T-helper 9 cell (primary cell): Measurements from ENCODE around the gene AGAP1.

ENCODE experiments used
- DNase-seq: peaks from one replicate; pipeline ENCODE4 v3.0.0-alpha.2; 2020
- total RNA-seq, 2 donors: gene quantifications; one replicate each; lab custom pipeline; 2026; lab: John Stamatoyannopoulos, UW

AGAP1 gene
- 5.9 to 29.7 reads per million in 2 donors for total RNA-seq

DNA sequence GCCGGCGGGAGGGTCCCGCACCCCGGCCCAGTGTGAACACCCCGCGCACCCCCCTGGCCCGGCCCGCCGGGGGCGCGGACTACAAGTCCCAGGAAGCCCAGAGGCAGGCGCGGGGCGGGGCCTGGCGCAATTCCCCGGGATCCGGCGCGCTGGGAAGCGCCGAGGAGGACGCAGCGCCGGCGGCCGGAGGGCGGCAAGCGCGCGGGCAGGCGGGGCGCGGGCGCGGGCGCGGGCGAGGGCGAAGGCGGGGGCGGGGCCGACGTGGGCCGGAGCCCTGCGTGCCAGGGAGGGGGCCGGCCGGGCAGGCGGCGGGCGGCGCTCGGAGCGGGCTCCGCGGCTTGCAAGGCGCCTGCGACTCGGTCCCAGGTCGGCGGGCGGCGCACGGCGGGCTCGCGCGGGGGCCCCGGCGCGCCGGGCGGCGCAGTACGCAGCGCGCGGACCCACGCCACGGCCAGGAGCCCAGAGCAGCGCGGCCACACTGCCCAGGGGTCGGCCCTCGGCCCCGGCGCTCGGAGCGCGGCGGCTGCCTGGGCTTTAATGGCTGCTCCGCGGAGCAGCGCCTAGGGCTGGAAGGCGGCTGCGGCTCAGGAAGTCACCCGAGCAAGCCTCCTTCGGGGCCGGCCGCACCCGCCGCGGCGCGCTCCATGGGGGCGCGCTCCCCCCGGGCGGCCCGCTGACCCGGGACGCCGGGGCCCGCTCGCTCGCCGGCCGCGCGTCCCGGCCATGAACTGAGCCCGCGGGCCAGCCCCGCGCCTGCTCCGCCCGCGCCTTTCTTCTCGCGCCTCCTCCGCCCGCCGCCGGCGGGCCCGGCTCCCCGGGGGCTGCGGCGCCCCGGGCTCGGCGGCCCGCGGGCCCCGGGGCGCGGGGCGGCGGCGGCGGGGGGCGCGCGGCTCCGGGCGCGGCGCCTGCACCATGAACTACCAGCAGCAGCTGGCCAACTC, at the start of gene AGAP1:
Gene AGAP1, plus strand, starts transcription at position 269 of the 941 bp plus-strand sequence.
- no peak for DNase-seq

DNA sequence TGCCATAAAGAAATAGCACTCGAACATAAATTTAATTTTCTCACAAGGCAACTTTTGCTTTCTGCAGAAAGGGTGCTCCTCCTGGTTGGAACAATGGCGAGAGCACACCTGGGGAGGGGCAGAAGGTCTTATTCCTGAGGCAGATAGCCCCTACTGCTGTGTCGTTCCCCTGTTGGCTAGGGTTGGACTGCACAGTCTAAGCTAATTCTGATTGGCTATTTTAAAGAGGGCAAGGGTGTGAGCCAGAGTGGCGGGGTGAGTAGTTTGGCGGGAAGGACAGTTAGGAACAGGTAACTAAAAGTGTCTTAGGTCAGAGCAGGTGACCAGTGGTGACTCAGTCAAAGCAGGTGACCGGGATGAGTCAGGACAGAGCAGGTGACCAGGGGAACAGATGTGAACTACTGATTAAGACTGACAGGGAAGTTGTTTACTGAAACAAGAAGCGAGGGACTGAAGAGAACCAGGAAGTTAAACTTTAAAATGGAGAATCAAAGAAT, 49.7 kb upstream of the AGAP1 start:
- no peak for DNase-seq

DNA sequence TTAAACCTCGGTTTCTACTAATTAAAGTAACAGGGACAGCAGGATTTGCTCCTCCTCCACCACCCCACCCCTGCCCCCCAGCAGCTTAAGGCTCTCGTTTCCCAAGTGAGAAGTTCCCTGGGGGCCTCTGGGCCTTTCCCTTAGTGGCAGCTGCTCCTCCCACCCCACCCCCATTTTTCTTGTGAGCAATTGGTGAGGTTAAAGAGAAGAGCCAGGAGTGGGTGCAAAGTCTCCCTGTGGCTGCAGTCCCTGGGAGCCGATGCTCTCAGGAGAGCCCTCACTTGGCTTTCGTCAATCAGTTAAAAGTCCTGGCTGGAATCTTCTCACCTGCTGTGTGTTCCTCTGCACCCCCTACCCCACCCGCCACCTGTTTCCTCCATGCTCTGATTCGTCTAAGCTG, 48.7 kb upstream of the AGAP1 start:
- no peak for DNase-seq

DNA sequence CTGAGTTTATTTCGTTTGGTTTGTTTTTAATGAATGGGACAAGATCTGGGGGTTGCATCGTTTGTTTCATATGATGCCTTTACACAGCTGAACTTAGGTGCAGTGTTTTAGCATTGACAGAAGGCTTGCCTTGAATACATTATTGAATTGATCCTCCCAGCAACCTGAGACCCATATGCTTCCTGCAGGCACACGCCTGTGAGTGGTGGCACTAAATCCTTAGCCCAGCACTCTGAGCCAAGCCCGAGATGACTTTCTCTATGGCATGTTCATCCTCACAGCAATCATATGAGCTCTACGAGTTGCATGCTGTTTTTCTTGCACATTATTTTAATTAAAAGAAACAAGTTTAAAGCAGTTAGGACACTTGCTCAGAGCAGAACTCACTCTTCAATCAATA, 47.8 kb upstream of the AGAP1 start:
- DNase-seq, result no peak

DNA sequence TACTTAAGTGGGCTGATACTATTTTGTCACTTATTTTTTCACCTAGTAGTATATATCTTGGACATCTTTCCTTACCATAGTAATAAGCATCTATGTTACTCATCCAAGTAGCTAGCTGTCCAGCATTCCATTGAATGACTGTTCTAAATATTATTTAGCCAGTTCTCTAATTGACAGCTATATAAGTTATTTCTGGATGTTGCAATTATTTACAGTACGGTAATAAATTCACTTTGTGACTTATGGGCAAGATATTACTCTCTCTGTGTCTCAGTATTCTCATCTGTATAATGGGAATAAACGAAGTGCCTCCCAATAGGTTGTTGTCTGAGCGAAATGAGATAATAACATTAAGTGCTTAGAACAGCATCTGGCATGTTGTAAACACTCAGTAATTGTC, 46.6 kb upstream of the AGAP1 start:
- no peak for DNase-seq

DNA sequence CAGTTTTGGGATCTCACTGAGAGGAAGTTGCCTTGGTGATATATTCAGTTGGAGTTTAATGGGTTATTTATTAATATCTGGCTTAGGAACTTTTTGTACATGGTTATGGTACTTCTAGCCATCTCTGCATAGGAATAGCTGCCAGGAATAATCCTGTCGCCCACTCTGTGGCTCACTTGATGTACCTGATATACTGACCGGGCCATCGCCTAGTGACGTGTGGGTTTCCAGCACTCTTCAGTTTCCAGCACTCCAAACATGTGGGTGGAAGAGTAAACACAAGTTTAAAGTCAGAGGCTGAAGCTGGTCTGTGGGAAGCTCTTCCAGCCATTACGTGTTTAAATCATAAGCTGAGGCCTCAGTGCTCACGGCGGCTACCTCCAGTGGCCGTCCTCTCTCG, 44.3 kb upstream of the AGAP1 start:
- no peak for DNase-seq

DNA sequence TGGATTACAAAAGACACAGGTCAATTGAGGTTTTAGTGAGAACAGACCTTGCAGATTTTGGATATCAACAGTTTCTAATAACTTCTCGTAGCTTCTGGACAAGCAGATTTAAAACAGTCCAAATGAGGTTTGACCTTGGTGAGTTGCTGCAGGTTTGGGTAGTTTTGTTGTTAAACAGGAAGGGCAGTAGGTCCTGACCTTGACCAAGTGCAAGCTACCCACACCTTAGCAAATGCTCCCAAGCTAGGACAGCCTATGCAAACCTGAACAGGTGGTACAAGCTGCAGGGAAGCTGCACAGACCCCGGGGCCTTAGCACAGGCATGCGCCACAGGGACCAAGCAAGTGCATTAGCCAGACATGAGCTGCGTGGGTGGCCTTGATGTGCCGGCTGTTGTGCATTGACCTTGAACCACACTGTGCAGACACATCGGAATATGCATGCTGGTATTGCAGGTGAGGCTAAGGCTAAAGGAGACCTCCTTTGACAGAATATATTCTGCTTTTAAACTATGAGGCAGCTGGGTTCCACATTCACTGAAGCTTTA, 40.2 kb upstream of the AGAP1 start:
- no peak for DNase-seq

DNA sequence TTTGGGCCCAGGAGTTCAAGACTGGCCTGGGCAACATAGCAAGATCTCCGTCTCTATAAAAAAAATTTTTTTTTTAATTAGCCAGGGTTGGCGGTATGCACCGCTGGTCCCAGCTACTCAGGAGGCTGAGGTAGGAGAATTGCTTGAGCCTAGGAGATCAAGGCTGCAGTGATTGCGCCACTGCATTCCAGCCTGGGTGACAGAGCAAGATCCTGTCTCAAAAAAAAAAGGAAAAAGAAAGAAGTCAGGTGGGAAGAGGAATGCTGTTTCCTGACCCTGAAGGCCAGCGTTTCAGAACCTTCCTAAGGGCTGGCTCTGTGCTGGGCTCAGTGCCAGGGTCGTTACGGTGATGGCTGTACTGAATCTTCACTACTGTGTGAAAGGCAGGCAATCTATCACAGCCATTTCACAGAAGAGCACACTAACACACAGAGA, 35.0 kb upstream of the AGAP1 start:
- no peak for DNase-seq

DNA sequence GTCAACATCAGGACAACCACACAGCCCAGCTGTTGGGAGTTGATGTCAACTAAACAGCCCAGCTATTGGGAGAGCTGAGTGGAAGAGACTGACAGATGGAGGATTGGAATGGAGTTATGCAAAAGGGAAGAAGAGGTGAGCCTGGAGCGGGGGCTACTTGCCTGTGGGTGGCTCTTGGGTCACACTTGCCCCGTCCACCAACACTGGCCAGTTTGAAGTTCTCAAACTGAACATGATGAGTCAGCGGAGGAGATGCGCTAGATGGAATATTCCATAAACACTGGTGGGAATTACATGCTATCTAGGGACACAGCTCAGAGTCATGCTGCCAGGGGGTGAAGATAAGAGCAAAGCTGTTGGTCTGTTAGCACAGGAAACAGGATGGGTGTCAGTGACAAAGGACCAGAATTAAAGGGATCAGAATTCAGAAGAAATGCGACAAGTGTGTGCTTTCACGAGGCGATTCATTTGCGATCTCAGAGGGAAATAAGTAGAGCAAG, 33.2 kb upstream of the AGAP1 start:
- no peak for DNase-seq

DNA sequence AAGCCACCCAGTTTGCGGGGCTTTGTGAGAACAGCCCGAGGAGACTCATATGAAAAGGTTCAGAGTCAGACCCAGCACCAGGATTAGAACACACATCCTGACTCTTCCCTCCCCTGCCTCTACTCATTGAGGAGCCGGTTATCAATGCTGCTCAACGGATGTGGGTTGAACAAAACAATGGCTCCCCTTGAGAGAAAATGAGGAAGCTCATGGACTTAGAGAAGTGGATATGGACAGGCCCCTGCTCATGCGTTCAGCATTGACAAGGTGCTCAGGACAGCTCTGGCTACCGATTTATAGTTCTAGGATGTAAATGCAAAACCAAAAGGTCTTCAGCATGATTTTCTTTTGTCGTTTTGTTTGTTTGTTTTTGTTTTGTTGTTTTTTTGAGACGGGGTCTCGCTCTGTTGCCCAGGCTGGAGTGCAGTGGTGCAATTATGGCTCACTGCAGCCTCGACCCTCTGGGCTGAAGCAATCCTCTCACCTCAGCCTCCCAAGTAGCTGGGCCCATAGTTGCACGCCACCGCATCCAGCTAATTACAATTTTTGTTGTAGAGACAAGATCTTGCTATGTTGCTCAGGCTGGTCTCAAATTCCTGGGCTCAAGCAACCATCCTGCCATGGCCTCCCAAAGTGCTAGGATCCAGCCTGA, 32.0 kb upstream of the AGAP1 start:
- DNase-seq, result no peak

DNA sequence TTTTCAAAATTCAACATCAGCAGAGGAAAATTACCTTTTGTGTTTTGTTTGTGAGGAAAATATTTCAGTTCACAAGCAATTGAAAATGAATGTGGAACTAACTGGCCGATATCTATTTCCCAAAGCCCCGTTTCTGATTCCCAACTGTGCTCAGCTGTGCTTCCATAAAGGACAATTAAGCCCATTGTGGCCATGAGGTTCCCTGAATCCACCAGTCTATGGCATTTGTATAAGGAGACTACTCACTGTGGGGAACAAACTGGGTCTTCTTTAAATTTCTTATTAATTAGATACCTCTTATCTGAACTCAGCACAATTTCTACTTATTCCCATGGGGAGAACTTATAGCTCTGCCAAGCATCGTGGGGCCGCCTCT, 31.4 kb upstream of the AGAP1 start:
- DNase-seq, result no peak

DNA sequence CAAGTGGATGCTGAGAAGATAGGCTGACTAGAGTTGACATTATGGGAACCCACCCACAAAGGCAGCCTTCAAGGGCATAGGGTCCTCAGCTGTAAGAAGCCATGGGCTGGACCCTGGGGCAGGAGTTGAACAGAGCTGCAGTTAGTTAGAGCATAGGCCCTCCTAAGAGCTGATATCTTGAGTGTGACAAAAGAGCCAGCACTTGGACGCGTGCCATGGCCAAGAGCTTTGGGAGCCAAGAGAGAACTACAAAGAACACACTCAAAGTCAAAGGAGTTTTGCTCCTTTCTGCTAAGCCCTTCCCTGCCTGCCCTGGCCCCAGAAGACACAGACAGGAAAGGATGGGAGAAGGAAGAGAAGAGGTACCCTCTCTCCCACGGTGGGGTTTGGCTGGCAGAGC, 29.9 kb upstream of the AGAP1 start:
- DNase-seq, result no peak

DNA sequence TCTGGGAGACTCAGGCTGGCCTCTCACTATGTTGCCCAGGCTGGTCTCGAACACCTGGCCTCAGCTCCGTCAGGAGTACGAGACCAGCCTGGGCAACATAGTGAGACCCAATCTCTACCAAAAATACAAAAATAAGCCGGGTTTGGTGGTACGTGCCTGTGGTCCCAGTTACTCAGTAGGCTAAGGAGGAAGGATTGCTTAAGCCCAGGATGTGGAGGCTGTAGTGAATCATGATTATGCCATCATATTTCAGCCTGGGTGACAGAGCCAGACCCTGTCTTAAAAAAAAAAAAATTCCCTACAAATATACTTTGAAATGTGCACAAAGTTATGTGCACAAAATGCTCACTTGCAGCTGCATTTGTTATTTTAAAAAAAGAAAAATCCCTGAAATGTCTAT, 26.3 kb upstream of the AGAP1 start:
- DNase-seq, result no peak

DNA sequence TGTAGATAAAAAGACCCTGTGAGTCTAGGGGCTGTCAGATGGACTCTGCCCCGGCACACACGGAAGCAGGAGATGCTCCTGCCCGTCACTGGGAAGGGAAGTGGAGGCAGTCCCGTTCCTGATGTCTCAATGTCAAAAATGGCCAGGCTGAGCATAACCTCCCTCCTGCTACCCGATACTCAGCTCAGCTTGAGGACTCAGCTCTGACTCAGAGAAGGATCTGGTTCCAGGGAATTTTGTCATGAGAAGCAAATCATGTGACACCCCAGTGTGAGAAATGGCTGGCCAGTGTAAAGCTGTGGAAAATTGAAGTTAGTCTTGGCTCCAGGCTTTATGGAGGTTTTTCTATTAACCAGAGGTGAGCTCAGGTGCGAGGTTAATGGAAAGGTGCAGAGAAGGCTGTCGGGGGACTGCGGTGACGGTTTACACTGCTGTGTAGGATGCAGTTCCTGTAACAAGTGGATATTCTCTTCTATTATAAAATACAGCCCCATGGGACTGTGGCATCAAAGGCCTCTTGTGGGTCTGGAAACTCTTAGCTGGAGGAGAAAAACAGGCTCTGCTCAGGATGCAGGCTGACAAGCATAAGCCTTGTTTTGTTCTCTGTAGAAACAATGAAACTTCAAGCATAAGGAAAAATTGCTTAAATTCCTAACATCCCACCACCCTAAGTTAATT, 24.7 kb upstream of the AGAP1 start:
- no peak for DNase-seq

DNA sequence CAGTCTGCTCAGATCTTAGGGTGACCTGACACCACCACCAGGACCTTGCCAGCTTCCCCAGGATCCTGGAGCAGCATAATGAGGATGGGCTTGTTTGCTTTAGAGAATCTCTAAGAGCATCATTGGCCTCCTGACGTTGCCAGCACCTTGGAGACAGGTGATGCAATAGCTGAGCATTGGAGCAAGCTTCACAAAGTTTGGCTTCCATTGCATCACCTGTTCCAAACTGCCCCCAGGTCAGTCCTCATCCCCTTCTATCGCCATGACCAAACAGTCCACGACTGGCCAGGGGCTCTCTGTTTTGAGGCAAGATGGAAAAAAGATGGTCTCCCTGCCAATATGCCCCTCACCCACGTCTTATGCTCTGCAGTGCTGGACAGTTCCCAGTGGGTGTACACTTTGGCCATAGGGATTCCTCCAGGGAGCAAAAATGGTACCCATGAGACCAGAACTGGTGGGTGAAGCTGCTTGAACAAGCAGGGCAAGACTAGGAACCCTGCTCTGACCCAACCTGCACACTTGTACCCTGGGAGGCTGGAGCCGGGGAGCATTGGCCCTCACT, 22.6 kb upstream of the AGAP1 start:
- DNase-seq, result no peak

DNA sequence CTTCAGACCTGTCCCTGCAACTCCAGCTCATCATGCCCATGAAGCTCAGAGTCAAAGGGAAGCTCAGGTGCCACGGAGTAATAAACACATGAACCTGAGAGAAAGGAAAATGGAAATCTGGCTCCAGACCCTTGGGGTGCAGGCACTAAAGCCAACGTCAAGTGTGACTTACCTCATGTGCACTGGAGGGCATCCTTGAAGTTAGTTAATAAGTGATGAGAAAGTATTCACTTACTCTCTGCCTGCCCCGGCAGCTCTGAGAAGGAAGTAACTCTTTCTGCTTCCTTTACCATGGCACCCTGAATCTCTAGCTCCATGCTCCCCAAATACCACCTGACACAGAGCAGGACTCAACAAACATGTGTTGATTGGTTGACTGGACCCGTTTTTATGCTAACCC, 21.4 kb upstream of the AGAP1 start:
- DNase-seq, result no peak

DNA sequence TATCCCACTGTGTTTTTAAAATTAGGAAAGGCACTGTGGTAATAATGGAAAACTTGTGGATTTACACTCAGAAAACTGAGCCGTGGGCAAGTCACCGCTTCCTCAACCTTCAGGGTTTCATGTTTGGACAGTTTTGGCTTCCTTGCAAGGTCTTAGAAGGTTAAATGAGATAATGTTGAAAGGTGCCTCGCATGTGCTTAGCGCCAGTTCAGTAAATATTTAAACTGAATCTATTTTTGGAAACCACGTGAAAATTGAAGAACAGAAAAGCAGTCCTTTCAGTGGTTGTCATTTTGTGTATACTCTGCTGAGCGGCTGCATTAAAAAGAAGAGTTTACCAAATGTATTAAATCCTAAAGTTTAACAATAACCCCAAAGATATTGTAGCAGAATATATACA, 15.2 kb upstream of the AGAP1 start:
- DNase-seq, result no peak

DNA sequence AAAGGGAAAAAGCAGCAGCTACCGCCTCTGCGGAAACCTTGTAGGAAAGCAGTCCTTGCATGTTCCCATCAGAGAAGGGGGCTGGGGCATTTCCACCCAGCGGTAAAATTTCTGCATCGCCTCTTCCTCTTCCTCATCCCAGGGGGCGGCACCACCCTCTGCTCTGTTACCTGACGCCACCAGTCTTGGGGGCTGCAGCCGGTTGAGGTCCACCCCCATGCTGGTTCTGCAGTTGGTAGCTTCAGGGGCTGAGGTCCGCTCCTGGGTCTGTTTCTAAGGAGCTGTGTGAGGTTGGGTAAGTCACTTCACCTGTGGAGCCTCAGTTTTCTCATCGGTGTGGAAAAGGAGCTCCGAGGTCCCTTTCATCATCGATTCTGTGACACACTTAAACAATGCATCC, 14.2 kb upstream of the AGAP1 start:
- no peak for DNase-seq

DNA sequence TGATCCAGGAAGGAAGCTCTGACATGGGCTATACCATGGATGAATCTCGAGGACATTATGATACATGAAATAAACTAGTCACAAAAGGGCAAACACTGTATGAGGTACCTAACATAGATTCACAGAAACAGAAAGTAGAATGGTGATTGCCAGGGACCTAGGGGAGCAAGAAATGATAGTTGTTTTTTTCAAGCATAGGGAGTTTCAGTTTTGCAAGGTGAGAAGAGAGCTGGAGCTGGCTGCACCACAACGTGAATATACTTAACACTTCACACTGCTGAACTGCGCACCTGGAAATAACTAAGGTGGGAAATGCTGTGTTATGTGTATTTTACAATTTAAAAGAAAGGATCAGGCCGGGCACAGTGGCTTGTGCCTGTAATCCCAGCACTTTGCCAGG, 13.2 kb upstream of the AGAP1 start:
- no peak for DNase-seq

DNA sequence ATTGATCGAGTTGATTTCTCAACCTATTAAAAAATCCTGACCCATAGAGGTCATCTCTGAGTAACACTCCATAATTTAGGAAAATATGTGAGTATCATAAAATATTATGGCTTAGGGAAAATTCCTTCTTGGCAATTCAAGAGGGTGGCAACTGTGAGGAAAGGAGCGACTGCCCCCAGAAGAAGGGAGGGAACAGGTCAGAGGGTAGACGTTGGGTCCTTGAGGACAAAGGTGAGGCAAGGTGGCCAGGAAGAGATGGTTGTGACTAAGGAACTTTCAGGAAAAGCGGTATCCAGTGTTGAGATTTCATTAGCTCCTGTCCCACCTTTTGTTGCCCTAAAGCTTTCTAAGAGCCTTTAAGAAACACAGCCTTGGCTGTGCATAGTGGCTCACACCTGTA, 10.5 kb upstream of the AGAP1 start:
- no peak for DNase-seq

DNA sequence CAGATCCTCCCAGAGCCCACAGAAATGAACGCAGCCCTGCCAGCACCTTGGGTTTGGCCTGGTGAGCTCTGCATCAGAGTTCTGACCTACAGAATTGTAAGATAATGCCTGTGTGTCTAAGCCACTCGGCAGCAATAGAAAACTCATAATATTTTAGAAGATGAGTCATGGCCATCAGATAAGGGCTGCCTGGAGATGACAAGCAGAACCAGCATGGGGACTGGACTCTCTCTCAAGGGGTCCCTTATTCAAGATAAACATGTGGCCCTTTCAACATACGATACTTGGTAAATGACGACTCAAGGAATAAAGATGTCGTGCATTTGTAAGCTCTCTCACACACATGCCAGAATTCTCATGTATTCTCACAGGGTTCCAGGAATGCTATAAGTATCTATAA, 8.5 kb upstream of the AGAP1 start:
- DNase-seq, result no peak

DNA sequence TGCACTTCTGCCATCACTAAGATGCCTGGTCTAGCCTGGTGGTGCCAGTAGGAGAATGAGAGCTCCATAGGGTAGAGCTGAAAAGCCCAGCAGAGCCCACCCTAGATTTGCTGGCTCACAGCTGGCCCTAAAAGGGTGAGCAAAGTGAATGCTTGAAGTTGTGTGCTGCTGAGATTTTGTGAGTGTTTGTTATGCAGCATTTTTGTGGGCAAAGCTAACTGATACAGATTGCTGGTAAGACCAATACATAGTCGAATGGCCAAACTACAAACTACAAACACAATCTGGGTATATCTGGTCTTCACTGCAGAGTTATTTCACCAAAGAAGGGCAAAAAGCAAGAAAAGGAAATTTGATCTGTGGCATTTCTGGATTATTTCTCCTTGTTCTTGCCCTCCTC, 7.1 kb upstream of the AGAP1 start:
- no peak for DNase-seq

DNA sequence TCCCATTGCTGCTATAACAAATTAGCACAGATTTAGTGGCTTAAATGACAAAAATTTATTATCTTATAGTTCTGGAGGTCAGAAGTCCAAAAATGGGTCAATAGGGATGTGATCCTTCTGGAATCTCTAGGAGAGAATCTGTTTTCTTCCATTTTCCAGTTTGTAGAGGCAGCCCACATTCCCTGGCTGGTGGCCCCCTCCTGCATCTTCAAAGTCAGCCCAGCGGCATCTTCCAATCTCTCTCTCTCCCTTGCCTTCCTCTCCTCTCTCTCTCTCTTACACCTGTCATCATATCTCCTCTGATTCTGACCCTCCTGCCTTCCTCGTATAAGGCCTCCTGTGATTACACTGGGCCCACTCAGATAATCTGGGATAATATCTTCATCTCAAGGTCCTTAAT, 3.9 kb upstream of the AGAP1 start:
- DNase-seq, result no peak
